HCT116 (cell line): ENCODE measurements around the gene PBX3. TPM values are rescaled to one million over a fixed set of nuclear protein-coding genes. Genes with fewer than 3 reads are reported as not detected.

ENCODE experiments used
- ATAC-seq: fragments of 200-7000 bp; cut with Tn5 transposase; 2 replicates; pipeline ENCODE4 v1.9.1; 2020; ENCODE audit warnings: mild to moderate bottlenecking, moderate library complexity
- BruUV-seq: library from RNA; stranded (reverse); fragments of 400-500 nt; replicated peaks from 2 replicates; lab custom pipeline; 2021; lab: Mats Ljungman, UMichigan
- CTCF ChIA-PET: fragments of 300-600 bp; sonication (Branson Sonifier 250); formaldehyde crosslinking; loops from one replicate; lab custom pipeline; 2021; ENCODE audit warnings: antibody characterized with exemption; lab: Charles Lee
- POLR2A ChIA-PET: fragments of 300-600, 350-600 bp; sonication (Branson Sonifier 250); formaldehyde crosslinking; loops from one replicate; lab custom pipeline; 2021; ENCODE audit warnings: antibody characterized with exemption; lab: Charles Lee
- RAD21 ChIA-PET, 2 experiments: fragments of 300-600 bp; sonication (Branson Sonifier 250); formaldehyde crosslinking; loops; one replicate each; lab custom pipeline; 2023; ENCODE audit warnings: low total read pairs in 2 of 2; ENCODE audit not compliant: uncharacterized antibody in 2 of 2, unreplicated experiment in 2 of 2, low non-redundant PET in 1 of 2; lab: Charles Lee
- DNase-seq: peaks from one replicate; pipeline ENCODE4 v3.0.0-alpha.2; 2010; ENCODE audit warnings: low read depth, low spot score
- H2AFZ ChIP-seq: fragments of 200-600 bp; shearing (Covaris generic), sonication (generic); 2 replicates; pipeline ENCODE4 v1.6.1; 2017; ENCODE audit warnings: low read depth, mixed run types, mixed read lengths, antibody characterized with exemption, low read length; ENCODE audit not compliant: poor library complexity, severe bottlenecking
- H3K27ac ChIP-seq: 2 replicates; pipeline ENCODE4 v1.5.1; 2012; ENCODE audit warnings: low read depth, low read length
- H3K27me3 ChIP-seq: fragments of 200-600 bp; sonication (generic); 2 replicates; pipeline ENCODE4 v1.6.1; 2016; ENCODE audit warnings: mixed run types, low read length, mixed read lengths; ENCODE audit not compliant: insufficient read depth
- H3K36me3 ChIP-seq, 2 experiments: fragments of 200-500 bp in 1 of 2; fragments of 200-600 bp in 1 of 2; sonication (Bioruptor generic) in 1 of 2; sonication (generic) in 1 of 2; 2 replicates each; pipeline versions ENCODE4 v1.5.1 to v1.6.1; 2014 to 2016; ENCODE audit warnings: low read length in 2 of 2, inconsistent platforms in 1 of 2, mixed read lengths in 1 of 2, mixed run types in 1 of 2; ENCODE audit not compliant: insufficient read depth in 2 of 2, control insufficient read depth in 1 of 2
- H3K4me1 ChIP-seq, 2 experiments: fragments of 200-600 bp in 1 of 2; sonication (generic) in 1 of 2; 2 replicates each; pipeline versions ENCODE4 v1.5.1 to v1.6.1; 2012 to 2017; ENCODE audit warnings: low read length in 2 of 2, inconsistent platforms in 1 of 2, mild to moderate bottlenecking in 1 of 2, mixed read lengths in 1 of 2, mixed run types in 1 of 2, moderate library complexity in 1 of 2; ENCODE audit not compliant: insufficient read depth in 2 of 2, control insufficient read depth in 1 of 2
- H3K4me2 ChIP-seq: fragments of 200-600 bp; sonication (generic); 2 replicates; pipeline ENCODE4 v1.6.1; 2017; ENCODE audit warnings: mixed run types, low read length, mixed read lengths
- H3K4me3 ChIP-seq, 2 experiments: fragments of 200-600 bp in 1 of 2; sonication (generic) in 1 of 2; replicated peaks in 1 of 2; 2 replicates each; pipeline ENCODE4 v1.5.1; 2011 to 2016; ENCODE audit warnings: low read length in 2 of 2, control low read depth in 1 of 2, low read depth in 1 of 2, mild to moderate bottlenecking in 1 of 2, mixed read lengths in 1 of 2, mixed run types in 1 of 2
- H3K79me2 ChIP-seq: fragments of 200-600 bp; sonication (generic); 2 replicates; pipeline ENCODE4 v1.6.1; 2017; ENCODE audit warnings: mild to moderate bottlenecking, mixed run types, low read length, moderate library complexity, mixed read lengths; ENCODE audit not compliant: insufficient read depth
- H3K9ac ChIP-seq: fragments of 200-600 bp; sonication (generic); 2 replicates; pipeline ENCODE4 v1.6.1; 2016; ENCODE audit warnings: low read length, mixed read lengths
- H3K9me2 ChIP-seq: fragments of 200-600 bp; sonication (generic), shearing (Covaris generic); 2 replicates; pipeline ENCODE4 v1.6.1; 2017; ENCODE audit warnings: mixed run types, mild to moderate bottlenecking, moderate library complexity; ENCODE audit not compliant: insufficient read depth
- H3K9me3 ChIP-seq, 2 experiments: fragments of 200-500 bp in 1 of 2; fragments of 200-600 bp in 1 of 2; sonication (Bioruptor generic) in 1 of 2; sonication (generic) in 1 of 2; 2 replicates each; pipeline ENCODE4 v1.6.1; 2014 to 2017; ENCODE audit warnings: low read length in 2 of 2, mixed read lengths in 2 of 2, inconsistent platforms in 1 of 2, low read depth in 1 of 2, mild to moderate bottlenecking in 1 of 2, mixed run types in 1 of 2, moderate library complexity in 1 of 2; ENCODE audit not compliant: control insufficient read depth in 1 of 2, insufficient read depth in 1 of 2
- H4K20me1 ChIP-seq: fragments of 200-600 bp; sonication (generic), shearing (Covaris generic); 2 replicates; pipeline ENCODE4 v1.6.1; 2017; ENCODE audit warnings: mixed run types, mild to moderate bottlenecking, moderate library complexity; ENCODE audit not compliant: insufficient read depth
- CBX3 ChIP-seq: IDR thresholded peaks from 2 replicates; pipeline ENCODE4 v1.6.1; 2012; ENCODE audit warnings: low read depth
- EGR1 ChIP-seq: IDR thresholded peaks from 2 replicates; pipeline ENCODE4 v1.6.1; 2012; ENCODE audit warnings: low read depth
- JUND ChIP-seq: IDR thresholded peaks from 2 replicates; pipeline ENCODE4 v1.6.1; 2012
- POLR2A ChIP-seq: IDR thresholded peaks from 2 replicates; pipeline ENCODE4 v1.7.0; 2011; ENCODE audit warnings: borderline replicate concordance; ENCODE audit not compliant: insufficient read depth, insufficient read length; ENCODE audit errors: extremely low read depth
- TCF7L2 ChIP-seq: IDR thresholded peaks from 2 replicates; pipeline ENCODE4 v1.7.0; 2011; ENCODE audit warnings: borderline replicate concordance, inconsistent platforms; ENCODE audit not compliant: insufficient read depth, insufficient read length; ENCODE audit errors: extremely low read depth
- YY1 ChIP-seq: IDR thresholded peaks from 2 replicates; pipeline ENCODE4 v1.6.1; 2011; ENCODE audit warnings: low read length, low read depth, moderate library complexity, mild to moderate bottlenecking; ENCODE audit not compliant: insufficient replicate concordance; ENCODE audit errors: extremely low read depth
- ZNF274 ChIP-seq: fragments of 200-500 bp; sonication (Bioruptor generic); IDR thresholded peaks from 2 replicates; pipeline ENCODE4 v1.6.1; 2014; ENCODE audit warnings: mild to moderate bottlenecking, low read depth, low read length, inconsistent platforms
- intact Hi-C: fragments of 100-400 bp; cut with micrococcal nuclease; formaldehyde crosslinking; loops from 2 replicates; pipeline ENCODE4 v1.10.0; 2022
- total RNA-seq: library from RNA; stranded (reverse); gene quantifications from one replicate; pipeline ENCODE4 v1.2.1, GENCODE V29; 2021; ENCODE audit not compliant: unreplicated experiment
- TF ChIP-seq, protein P1 (sequence below): IDR thresholded peaks from 2 replicates; pipeline ENCODE4 v1.6.1; 2012
- TF ChIP-seq, protein P2 (sequence below): IDR thresholded peaks from 2 replicates; pipeline ENCODE4 v1.6.1; 2012; ENCODE audit warnings: low read depth
- TF ChIP-seq, protein P3 (sequence below), 3 experiments: fragments of 200-600 bp in 1 of 3; sonication (generic) in 1 of 3; IDR thresholded peaks in 2 of 3; conservative IDR thresholded peaks in 1 of 3; 2 replicates each; pipeline ENCODE4 v1.5.1; 2012 to 2017; ENCODE audit warnings: low read depth in 2 of 3, low read length in 2 of 3, antibody characterized with exemption in 1 of 3, borderline replicate concordance in 1 of 3, control low read depth in 1 of 3, mild to moderate bottlenecking in 1 of 3, mixed read lengths in 1 of 3, mixed run types in 1 of 3, moderate library complexity in 1 of 3; ENCODE audit not compliant: insufficient read depth in 1 of 3

Gene PBX3
- total RNA-seq, 1 experiment from 2014 or later: 13.5 TPM

DNA sequence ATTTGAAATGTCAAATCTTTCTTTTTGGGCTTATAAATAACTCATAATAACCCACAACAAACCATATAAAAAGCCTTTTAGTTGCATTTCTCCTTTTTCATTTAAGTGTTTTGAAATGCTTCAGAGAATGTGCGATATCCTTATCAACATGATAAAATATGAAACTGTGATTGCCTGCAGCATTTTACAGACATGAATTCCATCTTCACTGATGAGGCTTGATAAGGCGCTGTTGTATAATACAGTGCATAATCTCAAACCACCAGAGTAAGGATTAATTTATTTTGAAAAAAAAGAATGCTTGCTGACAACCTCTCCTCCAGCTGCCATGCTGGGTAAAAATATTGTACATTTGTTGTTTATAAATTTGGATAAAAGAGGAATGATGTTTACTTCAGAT lies 216.8 kb downstream of the PBX3 start:
- no peaks in the 10 kb centered on the region for H3K9me3 ChIP-seq
- intact Hi-C loops: no loop called here
- no TSS peak for BruUV-seq
- RAD21 ChIA-PET: no interaction called here
- TF ChIP-seq EGR1: no peak
- no peaks in the 10 kb centered on the region for H4K20me1 ChIP-seq
- no peak overlapping the region for H3K27ac ChIP-seq
- DNase-seq (no peak), ATAC-seq (no peak)
- no peaks in the 10 kb centered on the region for H3K9me2 ChIP-seq
- CTCF ChIA-PET: no interaction called here
- no peaks in the 10 kb centered on the region for H3K27me3 ChIP-seq
- H3K4me2 ChIP-seq: no peak overlapping the region
- H2AFZ ChIP-seq: no peak overlapping the region
- no peak overlapping the region for H3K4me3 ChIP-seq
- no peaks in the 10 kb centered on the region for H3K36me3 ChIP-seq
- H3K4me1 ChIP-seq: no peaks in the 10 kb centered on the region
- H3K79me2 ChIP-seq: no peaks in the 10 kb centered on the region
- POLR2A ChIA-PET: no interaction called here
- no peak overlapping the region for H3K9ac ChIP-seq

DNA sequence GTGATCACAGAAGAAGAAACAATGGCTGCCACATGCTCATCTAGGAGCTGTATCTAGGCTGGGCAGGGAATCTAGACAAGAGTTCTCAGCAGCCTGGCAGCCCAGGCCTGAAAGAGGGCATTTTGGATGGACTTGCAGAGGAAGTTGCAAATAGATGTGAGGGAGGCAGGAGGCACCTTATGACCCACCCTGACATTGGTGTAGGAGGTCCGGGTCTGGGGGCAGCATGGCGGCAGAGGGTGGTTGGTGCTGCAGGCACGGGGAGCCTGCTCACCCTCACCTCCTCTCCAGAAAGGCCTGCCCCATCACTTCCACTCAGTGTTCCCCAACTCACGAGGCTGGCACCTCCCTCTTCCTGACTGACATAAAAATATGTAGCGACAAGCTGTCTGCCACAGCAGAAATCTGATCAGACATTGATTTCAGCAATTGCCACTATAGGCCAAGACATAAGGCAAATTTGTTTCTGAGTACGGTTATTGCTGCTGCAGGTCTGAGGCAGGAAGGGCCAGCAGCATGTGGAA lies 217.6 kb downstream of the PBX3 start:
- CTCF ChIA-PET: no interaction called here
- TF ChIP-seq CBX3 (no peak), TCF7L2 (no peak), JUND (no peak), POLR2A (no peak), YY1 (no peak), ZNF274 (no peak)
- TF ChIP-seq, protein P1, sequence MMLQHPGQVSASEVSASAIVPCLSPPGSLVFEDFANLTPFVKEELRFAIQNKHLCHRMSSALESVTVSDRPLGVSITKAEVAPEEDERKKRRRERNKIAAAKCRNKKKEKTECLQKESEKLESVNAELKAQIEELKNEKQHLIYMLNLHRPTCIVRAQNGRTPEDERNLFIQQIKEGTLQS: no peak
- TF ChIP-seq, protein P2, sequence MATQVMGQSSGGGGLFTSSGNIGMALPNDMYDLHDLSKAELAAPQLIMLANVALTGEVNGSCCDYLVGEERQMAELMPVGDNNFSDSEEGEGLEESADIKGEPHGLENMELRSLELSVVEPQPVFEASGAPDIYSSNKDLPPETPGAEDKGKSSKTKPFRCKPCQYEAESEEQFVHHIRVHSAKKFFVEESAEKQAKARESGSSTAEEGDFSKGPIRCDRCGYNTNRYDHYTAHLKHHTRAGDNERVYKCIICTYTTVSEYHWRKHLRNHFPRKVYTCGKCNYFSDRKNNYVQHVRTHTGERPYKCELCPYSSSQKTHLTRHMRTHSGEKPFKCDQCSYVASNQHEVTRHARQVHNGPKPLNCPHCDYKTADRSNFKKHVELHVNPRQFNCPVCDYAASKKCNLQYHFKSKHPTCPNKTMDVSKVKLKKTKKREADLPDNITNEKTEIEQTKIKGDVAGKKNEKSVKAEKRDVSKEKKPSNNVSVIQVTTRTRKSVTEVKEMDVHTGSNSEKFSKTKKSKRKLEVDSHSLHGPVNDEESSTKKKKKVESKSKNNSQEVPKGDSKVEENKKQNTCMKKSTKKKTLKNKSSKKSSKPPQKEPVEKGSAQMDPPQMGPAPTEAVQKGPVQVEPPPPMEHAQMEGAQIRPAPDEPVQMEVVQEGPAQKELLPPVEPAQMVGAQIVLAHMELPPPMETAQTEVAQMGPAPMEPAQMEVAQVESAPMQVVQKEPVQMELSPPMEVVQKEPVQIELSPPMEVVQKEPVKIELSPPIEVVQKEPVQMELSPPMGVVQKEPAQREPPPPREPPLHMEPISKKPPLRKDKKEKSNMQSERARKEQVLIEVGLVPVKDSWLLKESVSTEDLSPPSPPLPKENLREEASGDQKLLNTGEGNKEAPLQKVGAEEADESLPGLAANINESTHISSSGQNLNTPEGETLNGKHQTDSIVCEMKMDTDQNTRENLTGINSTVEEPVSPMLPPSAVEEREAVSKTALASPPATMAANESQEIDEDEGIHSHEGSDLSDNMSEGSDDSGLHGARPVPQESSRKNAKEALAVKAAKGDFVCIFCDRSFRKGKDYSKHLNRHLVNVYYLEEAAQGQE: no peak
- TF ChIP-seq, protein P3, sequence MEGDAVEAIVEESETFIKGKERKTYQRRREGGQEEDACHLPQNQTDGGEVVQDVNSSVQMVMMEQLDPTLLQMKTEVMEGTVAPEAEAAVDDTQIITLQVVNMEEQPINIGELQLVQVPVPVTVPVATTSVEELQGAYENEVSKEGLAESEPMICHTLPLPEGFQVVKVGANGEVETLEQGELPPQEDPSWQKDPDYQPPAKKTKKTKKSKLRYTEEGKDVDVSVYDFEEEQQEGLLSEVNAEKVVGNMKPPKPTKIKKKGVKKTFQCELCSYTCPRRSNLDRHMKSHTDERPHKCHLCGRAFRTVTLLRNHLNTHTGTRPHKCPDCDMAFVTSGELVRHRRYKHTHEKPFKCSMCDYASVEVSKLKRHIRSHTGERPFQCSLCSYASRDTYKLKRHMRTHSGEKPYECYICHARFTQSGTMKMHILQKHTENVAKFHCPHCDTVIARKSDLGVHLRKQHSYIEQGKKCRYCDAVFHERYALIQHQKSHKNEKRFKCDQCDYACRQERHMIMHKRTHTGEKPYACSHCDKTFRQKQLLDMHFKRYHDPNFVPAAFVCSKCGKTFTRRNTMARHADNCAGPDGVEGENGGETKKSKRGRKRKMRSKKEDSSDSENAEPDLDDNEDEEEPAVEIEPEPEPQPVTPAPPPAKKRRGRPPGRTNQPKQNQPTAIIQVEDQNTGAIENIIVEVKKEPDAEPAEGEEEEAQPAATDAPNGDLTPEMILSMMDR (IDR thresholded peaks at IDR 0.05 in 2 of 3, conservative IDR thresholded peaks at IDR 0.05 in 1 of 3; ENCODE audit: borderline replicate concordance in 1 of 3, insufficient read depth in 1 of 3, low read depth in 2 of 3, low read length in 2 of 3): no peak
- Histone ChIP-seq H2AFZ (no peak overlapping the region), H3K36me3 (no peaks in the 10 kb centered on the region), H3K9ac (no peak overlapping the region), H3K9me3 (no peaks in the 10 kb centered on the region), H3K4me1 (no peaks in the 10 kb centered on the region), H3K4me3 (no peak overlapping the region), H3K9me2 (no peaks in the 10 kb centered on the region), H3K27ac (no peak overlapping the region), H3K27me3 (no peaks in the 10 kb centered on the region), H4K20me1 (no peaks in the 10 kb centered on the region), H3K4me2 (no peak overlapping the region), H3K79me2 (no peaks in the 10 kb centered on the region)
- intact Hi-C loops: no loop called here
- ATAC-seq: no peak
- RAD21 ChIA-PET: no interaction called here
- POLR2A ChIA-PET: no interaction called here
- no peak for DNase-seq
- BruUV-seq: no TSS peak
